ENCODE results near the gene USP10.

GRCh38 chr16:84768808-84769197, 69.0 kb downstream of the USP10 start:
- TF ChIP-seq, protein P1, sequence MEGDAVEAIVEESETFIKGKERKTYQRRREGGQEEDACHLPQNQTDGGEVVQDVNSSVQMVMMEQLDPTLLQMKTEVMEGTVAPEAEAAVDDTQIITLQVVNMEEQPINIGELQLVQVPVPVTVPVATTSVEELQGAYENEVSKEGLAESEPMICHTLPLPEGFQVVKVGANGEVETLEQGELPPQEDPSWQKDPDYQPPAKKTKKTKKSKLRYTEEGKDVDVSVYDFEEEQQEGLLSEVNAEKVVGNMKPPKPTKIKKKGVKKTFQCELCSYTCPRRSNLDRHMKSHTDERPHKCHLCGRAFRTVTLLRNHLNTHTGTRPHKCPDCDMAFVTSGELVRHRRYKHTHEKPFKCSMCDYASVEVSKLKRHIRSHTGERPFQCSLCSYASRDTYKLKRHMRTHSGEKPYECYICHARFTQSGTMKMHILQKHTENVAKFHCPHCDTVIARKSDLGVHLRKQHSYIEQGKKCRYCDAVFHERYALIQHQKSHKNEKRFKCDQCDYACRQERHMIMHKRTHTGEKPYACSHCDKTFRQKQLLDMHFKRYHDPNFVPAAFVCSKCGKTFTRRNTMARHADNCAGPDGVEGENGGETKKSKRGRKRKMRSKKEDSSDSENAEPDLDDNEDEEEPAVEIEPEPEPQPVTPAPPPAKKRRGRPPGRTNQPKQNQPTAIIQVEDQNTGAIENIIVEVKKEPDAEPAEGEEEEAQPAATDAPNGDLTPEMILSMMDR (conservative IDR thresholded peaks at IDR 0.05; ENCODE audit: low read length), result no peak
- no peak for TF ChIP-seq EZH2phosphoT487 (IDR thresholded peaks at IDR 0.05; ENCODE audit: borderline replicate concordance, low read depth, low read length)

All from OCI-LY7 (cell line).